H9 (cell line): ENCODE measurements around the gene TM4SF5. TPM values are rescaled to one million over a fixed set of nuclear protein-coding genes. Genes with fewer than 3 reads are reported as not detected.

Source experiments
- DNase-seq: peaks from one replicate; pipeline ENCODE4 v3.0.0-alpha.2; 2017
- H2AFZ ChIP-seq: one replicate; pipeline ENCODE4 v1.6.1; 2013; ENCODE audit warnings: mild to moderate bottlenecking, low read length, control low read depth, moderate library complexity
- H2AK5ac ChIP-seq: 2 replicates; pipeline ENCODE4 v1.6.1; 2013; ENCODE audit warnings: low read length, control low read depth, mixed read lengths; ENCODE audit not compliant: insufficient read length
- H2BK120ac ChIP-seq: one replicate; pipeline ENCODE4 v1.6.1; 2013; ENCODE audit warnings: low read depth, mild to moderate bottlenecking, low read length, control low read depth, inconsistent platforms; ENCODE audit not compliant: poor library complexity, severe bottlenecking
- H2BK12ac ChIP-seq: 2 replicates; pipeline ENCODE4 v1.6.1; 2013; ENCODE audit warnings: low read length, control low read depth, mixed read lengths, low read depth; ENCODE audit not compliant: insufficient read length
- H2BK15ac ChIP-seq: 2 replicates; pipeline ENCODE4 v1.6.1; 2013; ENCODE audit warnings: low read depth, low read length, control low read depth
- H2BK20ac ChIP-seq: one replicate; pipeline ENCODE4 v1.6.1; 2013; ENCODE audit warnings: low read depth, mild to moderate bottlenecking, low read length, control low read depth, inconsistent platforms; ENCODE audit not compliant: poor library complexity, severe bottlenecking
- H2BK5ac ChIP-seq: 2 replicates; pipeline ENCODE4 v1.6.1; 2013; ENCODE audit warnings: low read length, control low read depth, mixed read lengths; ENCODE audit not compliant: insufficient read length
- H3K14ac ChIP-seq: 2 replicates; pipeline ENCODE4 v1.6.1; 2013; ENCODE audit warnings: low read length, control low read depth; ENCODE audit not compliant: insufficient read depth
- H3K18ac ChIP-seq: 2 replicates; pipeline ENCODE4 v1.6.1; 2013; ENCODE audit warnings: low read depth, mild to moderate bottlenecking, mixed read lengths, low read length, control low read depth; ENCODE audit not compliant: insufficient read length
- H3K23ac ChIP-seq: 2 replicates; pipeline ENCODE4 v1.6.1; 2013; ENCODE audit warnings: low read length, control low read depth, mixed read lengths, low read depth; ENCODE audit not compliant: insufficient read length
- H3K23me2 ChIP-seq: 2 replicates; pipeline ENCODE4 v1.6.1; 2013; ENCODE audit warnings: low read depth, mild to moderate bottlenecking, mixed read lengths, low read length, control low read depth; ENCODE audit not compliant: insufficient read length, poor library complexity, severe bottlenecking
- H3K27ac ChIP-seq: 2 replicates; pipeline ENCODE4 v1.5.1; 2013; ENCODE audit warnings: low read length, control low read depth, mixed read lengths, low read depth; ENCODE audit not compliant: insufficient read length
- H3K27me3 ChIP-seq: 2 replicates; pipeline ENCODE4 v1.6.1; 2013; ENCODE audit warnings: low read length, control low read depth, inconsistent platforms; ENCODE audit not compliant: insufficient read depth
- H3K4ac ChIP-seq: 2 replicates; pipeline ENCODE4 v1.6.1; 2013; ENCODE audit warnings: low read depth, mild to moderate bottlenecking, control low read depth, inconsistent platforms, low read length, moderate library complexity
- H3K4me1 ChIP-seq: 2 replicates; pipeline ENCODE4 v1.6.1; 2013; ENCODE audit warnings: low read length, control low read depth, inconsistent platforms; ENCODE audit not compliant: insufficient read depth
- H3K4me2 ChIP-seq: 2 replicates; pipeline ENCODE4 v1.6.1; 2013; ENCODE audit warnings: low read length, control low read depth, mixed read lengths; ENCODE audit not compliant: insufficient read length, insufficient read depth
- H3K56ac ChIP-seq: 2 replicates; pipeline ENCODE4 v1.6.1; 2013; ENCODE audit warnings: low read depth, mild to moderate bottlenecking, mixed read lengths, low read length, control low read depth; ENCODE audit not compliant: insufficient read length
- H3K79me1 ChIP-seq: 2 replicates; pipeline ENCODE4 v1.6.1; 2013; ENCODE audit warnings: low read depth, mild to moderate bottlenecking, moderate library complexity, low read length, control low read depth, inconsistent platforms; ENCODE audit not compliant: insufficient read depth, poor library complexity, severe bottlenecking
- H3K79me2 ChIP-seq: 2 replicates; pipeline ENCODE4 v1.6.1; 2013; ENCODE audit warnings: low read length, control low read depth, inconsistent platforms; ENCODE audit not compliant: insufficient read depth
- H3K9ac ChIP-seq: 2 replicates; pipeline ENCODE4 v1.6.1; 2013; ENCODE audit warnings: low read length, control low read depth, mixed read lengths; ENCODE audit not compliant: insufficient read length; ENCODE audit errors: extremely low read depth
- H3K9me3 ChIP-seq: one replicate; pipeline ENCODE4 v1.6.1; 2013; ENCODE audit warnings: low read depth, low read length, inconsistent platforms; ENCODE audit not compliant: control insufficient read depth
- H3T11ph ChIP-seq: one replicate; pipeline ENCODE4 v1.6.1; 2013; ENCODE audit warnings: mild to moderate bottlenecking, low read length, control low read depth, inconsistent platforms
- H4K20me1 ChIP-seq: one replicate; pipeline ENCODE4 v1.6.1; 2013; ENCODE audit not compliant: control insufficient read depth, insufficient read length, insufficient read depth
- H4K5ac ChIP-seq: 2 replicates; pipeline ENCODE4 v1.6.1; 2013; ENCODE audit warnings: low read depth, mild to moderate bottlenecking, mixed read lengths, low read length, control low read depth; ENCODE audit not compliant: insufficient read length
- H4K8ac ChIP-seq: replicated peaks from 2 replicates; pipeline ENCODE4 v1.6.1; 2013; ENCODE audit warnings: low read length, control low read depth, mixed read lengths, low read depth; ENCODE audit not compliant: insufficient read length
- H4K91ac ChIP-seq: 2 replicates; pipeline ENCODE4 v1.6.1; 2013; ENCODE audit warnings: low read depth, mild to moderate bottlenecking, moderate library complexity, mixed read lengths, low read length, control low read depth; ENCODE audit not compliant: insufficient read length
- H3K27ac Mint-ChIP-seq, 3 experiments: 2 replicates in 2 of 3; 3 replicates in 1 of 3; pipeline ENCODE4 v1.8.0; 2020 to 2021; ENCODE audit warnings: mixed read lengths in 3 of 3, mild to moderate bottlenecking in 1 of 3, moderate library complexity in 1 of 3
- H3K27me3 Mint-ChIP-seq: 2 replicates; pipeline ENCODE4 v1.8.0; 2021; ENCODE audit warnings: low read depth, mild to moderate bottlenecking, moderate library complexity, mixed read lengths
- H3K36me3 Mint-ChIP-seq, 3 experiments: 2 replicates in 2 of 3; 3 replicates in 1 of 3; pipeline ENCODE4 v1.8.0; 2020 to 2021; ENCODE audit warnings: low read depth in 3 of 3, mixed read lengths in 3 of 3; ENCODE audit not compliant: insufficient read depth in 1 of 3
- H3K4me1 Mint-ChIP-seq, 2 experiments: 2 replicates each; pipeline ENCODE4 v1.8.0; 2020; ENCODE audit warnings: mixed read lengths in 2 of 2
- H3K4me3 Mint-ChIP-seq, 2 experiments: 2 replicates in 1 of 2; 3 replicates in 1 of 2; pipeline ENCODE4 v1.8.0; 2020 to 2021; ENCODE audit warnings: mild to moderate bottlenecking in 2 of 2, mixed read lengths in 2 of 2, moderate library complexity in 1 of 2
- H3K9me3 Mint-ChIP-seq, 2 experiments: 2 replicates in 1 of 2; 3 replicates in 1 of 2; pipeline ENCODE4 v1.8.0; 2020; ENCODE audit warnings: mild to moderate bottlenecking in 2 of 2, mixed read lengths in 2 of 2, moderate library complexity in 1 of 2
- CTCF ChIP-seq: fragments of 200-600 bp; sonication (generic); conservative IDR thresholded peaks from 3 replicates; pipeline ENCODE4 v1.8.0; 2021; ENCODE audit warnings: antibody characterized with exemption, mild to moderate bottlenecking
- WGBS: extraction: QIAGEN DNeasy Blood & Tissue Kit; methylation state at CpG from one replicate; pipeline ENCODE4 v1.1.7; 2013; ENCODE audit warnings: missing lambda C conversion rate, low lambda C conversion rate, mixed read lengths; ENCODE audit not compliant: insufficient read length; ENCODE audit errors: extremely low coverage; 5-methylcytosine and 5-hydroxymethylcytosine counted together
- total RNA-seq: library from RNA; stranded (reverse); gene quantifications from 2 replicates; pipeline ENCODE4 v1.2.1, GENCODE V29; 2021

The TM4SF5 gene
- total RNA-seq, 1 experiment from 2014 or later: not detected

- Histone ChIP-seq H4K8ac (no peak overlapping the region), H2BK120ac (no peak overlapping the region), H3K9ac (no peak overlapping the region), H4K91ac (no peak overlapping the region), H2AK5ac (no peak overlapping the region), H3K23ac (no peak overlapping the region), H2BK12ac (no peak overlapping the region), H4K20me1 (no peaks in the 10 kb centered on the region), H3K79me1 (no peaks in the 10 kb centered on the region), H2BK5ac (no peak overlapping the region), H3K4me2 (no peak overlapping the region), H3K79me2 (no peaks in the 10 kb centered on the region), H2AFZ (no peak overlapping the region), H3K23me2 (no peaks in the 10 kb centered on the region), H3K56ac (no peak overlapping the region), H3K27ac (no peak overlapping the region), H3T11ph (no peak overlapping the region), H3K18ac (no peak overlapping the region), H2BK20ac (no peak overlapping the region), H3K14ac (no peak overlapping the region), H3K4me1 (no peaks in the 10 kb centered on the region), H3K4ac (no peak overlapping the region), H2BK15ac (no peak overlapping the region), H3K27me3 (no peaks in the 10 kb centered on the region), H4K5ac (no peak overlapping the region), H3K9me3 (no peaks in the 10 kb centered on the region)
- Mint-ChIP-seq H3K9me3 (no peaks in the 10 kb centered on the region), H3K4me1 (no peaks in the 10 kb centered on the region), H3K27ac (no peak overlapping the region; a peak in 1 of 7 replicates), H3K4me3 (no peak overlapping the region), H3K36me3 (no peaks in the 10 kb centered on the region), H3K27me3 (peaks cover 11% of the 10 kb centered on the region)
- DNase-seq: no peak
- no peak for TF ChIP-seq CTCF
- no CpG with 5 or more reads among the region's 10 CpGs for WGBS
Measured at GRCh38 chr17:4759776-4760236, 11.9 kb upstream of the TM4SF5 start.
